Head of caudate nucleus (tissue), 42 donors: ENCODE data around the gene SLC44A5.
"Not testable (repeated sequence)": the region's sequence is repeated elsewhere in the genome, so short reads cannot be mapped to it uniquely, and the experiment has no call there.

Experiments used
- DNase-seq, 42 donors: peaks; one replicate each; pipeline versions ENCODE4 v3.0.0 to v3.0.0-alpha.2; 2020 to 2021; ENCODE audit warnings: mixed read lengths in 7 of 42
- intact Hi-C: fragments of 100-400 bp; cut with DNase I; formaldehyde crosslinking; loops from one replicate; pipeline ENCODE4 v1.15.0; 2022

Gene SLC44A5

GRCh38 chr1:75594327-75594726, 16.6 kb downstream of the SLC44A5 start:
- intact Hi-C loops: no loop called here
- DNase-seq: no peak

GRCh38 chr1:75593457-75593856, 17.5 kb downstream of the SLC44A5 start:
- DNase-seq, intact Hi-C loops: not testable (repeated sequence)

- intact Hi-C loops: no loop called here
Observed at GRCh38 chr1:75589637-75590036, 21.3 kb downstream of the SLC44A5 start.

GRCh38 chr1:75588779-75589475, 22.0 kb downstream of the SLC44A5 start:
- intact Hi-C loops: no loop called here

More at GRCh38 chr1:75589637-75590036, 21.3 kb downstream of the SLC44A5 start:
- no peak for DNase-seq

GRCh38 chr1:75587692-75588091, 23.2 kb downstream of the SLC44A5 start:
- no peak for DNase-seq
- intact Hi-C loops: no loop called here

More at GRCh38 chr1:75588779-75589475, 22.0 kb downstream of the SLC44A5 start:
- no peak for DNase-seq

- intact Hi-C loops: no loop called here
- DNase-seq: no peak
Observed at GRCh38 chr1:75583282-75583681, 27.6 kb downstream of the SLC44A5 start.

- no peak for DNase-seq
- intact Hi-C loops: no loop called here
Observed at GRCh38 chr1:75582725-75583261, 28.1 kb downstream of the SLC44A5 start.

- DNase-seq: no peak
- intact Hi-C loops: no loop called here
Observed at GRCh38 chr1:75579046-75579445, 31.9 kb downstream of the SLC44A5 start.

- DNase-seq: no peak
- intact Hi-C loops: no loop called here
Observed at GRCh38 chr1:75575837-75576236, 35.1 kb downstream of the SLC44A5 start.

GRCh38 chr1:75567191-75567590, 43.7 kb downstream of the SLC44A5 start:
- intact Hi-C loops: no loop called here
- no peak for DNase-seq

- intact Hi-C loops: no loop called here
- DNase-seq: no peak
Observed at GRCh38 chr1:75559800-75560199, 51.1 kb downstream of the SLC44A5 start.

- DNase-seq: no peak
Observed at GRCh38 chr1:75559136-75559535, 51.8 kb downstream of the SLC44A5 start.

GRCh38 chr1:75554870-75555269, 56.0 kb downstream of the SLC44A5 start:
- intact Hi-C loops: no loop called here
- DNase-seq: no peak

More at GRCh38 chr1:75559136-75559535, 51.8 kb downstream of the SLC44A5 start:
- intact Hi-C loops: no loop called here

- intact Hi-C loops: no loop called here
- no peak for DNase-seq
Observed at GRCh38 chr1:75554181-75554580, 56.7 kb downstream of the SLC44A5 start.

GRCh38 chr1:75550559-75550958, 60.4 kb downstream of the SLC44A5 start:
- no peak for DNase-seq
- intact Hi-C loops: no loop called here

- no peak for DNase-seq
- intact Hi-C loops: no loop called here
Observed at GRCh38 chr1:75548721-75549480, 62.0 kb downstream of the SLC44A5 start.

- intact Hi-C loops: no loop called here
- DNase-seq: no peak
Observed at GRCh38 chr1:75543705-75544104, 67.2 kb downstream of the SLC44A5 start.

GRCh38 chr1:75542818-75543570, 67.9 kb downstream of the SLC44A5 start:
- no peak for DNase-seq
- intact Hi-C loops: no loop called here

- DNase-seq: no peak
- intact Hi-C loops: no loop called here
Observed at GRCh38 chr1:75539230-75540116, 71.4 kb downstream of the SLC44A5 start.
